ENCODE results near the gene WASF3. TPM values are rescaled to one million over a fixed set of nuclear protein-coding genes. Genes with fewer than 3 reads are reported as not detected.

Gene WASF3
- total RNA-seq, 1 donor from 2014 or later: not detected

DNA sequence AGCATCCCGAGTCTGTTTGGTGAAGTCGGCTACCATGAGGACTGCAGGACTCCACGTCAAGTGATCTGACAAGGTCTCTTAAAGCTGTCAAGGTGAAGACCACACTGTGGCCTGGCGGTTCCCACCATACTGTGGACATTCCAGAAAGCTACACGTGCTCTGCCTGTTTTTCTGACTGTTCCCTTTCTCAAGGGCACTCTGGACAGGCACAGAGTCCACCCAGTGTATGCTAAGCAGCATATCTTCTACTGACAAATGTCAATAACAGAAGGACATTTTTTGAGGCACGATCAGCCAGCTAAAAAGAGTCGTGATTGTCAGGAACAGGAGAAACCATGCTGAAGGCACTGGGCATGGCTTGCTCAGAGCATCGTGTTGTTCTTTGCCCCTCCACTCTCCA lies 12.8 kb upstream of the WASF3 start:
- intact Hi-C loops (cut with micrococcal nuclease): no loop called here

DNA sequence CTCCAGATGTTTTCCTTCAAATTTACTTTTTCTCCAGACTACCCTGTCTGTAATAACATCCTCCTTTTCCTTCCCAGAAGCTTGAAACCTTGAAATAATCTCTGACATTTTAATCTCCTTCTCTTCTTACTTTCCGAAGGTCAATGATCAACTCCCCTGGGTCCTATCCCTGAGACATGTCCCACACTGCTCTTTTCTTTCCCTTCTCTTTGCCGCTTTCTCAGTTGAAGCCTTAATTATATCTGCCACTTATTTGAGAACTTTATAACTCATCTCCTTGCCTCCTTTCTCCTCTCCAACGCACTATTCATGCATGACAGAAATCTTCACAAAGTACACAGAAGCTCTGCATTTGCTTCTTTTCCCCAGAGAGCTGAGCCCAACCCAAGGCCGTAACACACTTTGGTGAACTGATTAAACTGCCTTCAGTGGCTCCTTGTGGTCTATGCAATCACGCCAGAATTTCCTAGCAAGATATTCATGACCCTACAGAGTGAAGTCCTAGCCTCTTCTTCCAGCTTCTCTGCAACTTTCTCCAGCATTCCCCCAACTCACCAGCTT lies 9.2 kb upstream of the WASF3 start:
- intact Hi-C loops (cut with micrococcal nuclease): no loop called here

- intact Hi-C loops (cut with micrococcal nuclease): no loop called here
Observed at GRCh38 chr13:26549713-26550112, 7.8 kb upstream of the WASF3 start.

GRCh38 chr13:26551255-26551860 lies 6.1 kb upstream of the WASF3 start:
- intact Hi-C loops (cut with micrococcal nuclease): no loop called here

DNA sequence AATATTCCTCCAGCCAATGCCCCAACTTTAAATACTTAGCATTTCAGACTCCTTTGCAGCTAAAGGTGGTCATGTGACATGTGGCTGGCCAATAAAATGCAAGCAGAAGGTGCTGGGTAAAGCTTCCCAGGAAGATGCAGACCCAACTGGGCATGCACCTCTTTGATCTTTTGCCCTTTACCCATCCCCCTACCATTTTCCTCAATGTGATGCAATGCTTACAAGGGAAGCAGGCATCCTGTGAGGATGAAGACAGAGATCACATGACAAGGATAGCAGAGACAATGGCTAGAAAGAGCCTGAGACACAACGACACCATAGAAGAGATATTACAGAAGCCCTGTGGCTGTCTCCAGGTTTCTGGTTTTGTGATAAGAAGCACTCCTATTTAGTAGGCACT lies 2.1 kb upstream of the WASF3 start:
- intact Hi-C loops (cut with micrococcal nuclease): no loop called here

DNA sequence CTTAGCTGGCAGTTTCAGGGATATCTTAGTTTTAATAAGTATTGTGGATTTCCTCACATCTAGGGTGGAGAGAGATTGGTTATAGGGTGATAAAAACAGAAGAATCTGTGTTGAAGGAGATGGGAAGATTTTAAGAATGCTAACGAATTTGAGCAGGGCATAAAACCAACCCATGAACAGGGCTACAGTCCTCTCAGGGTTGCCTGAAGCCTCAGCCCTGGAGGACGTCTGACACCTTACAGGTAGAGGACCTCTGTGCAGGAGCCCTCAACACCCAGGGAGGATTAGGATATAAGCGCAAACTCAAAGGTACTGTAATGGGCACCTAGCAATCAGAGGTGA lies 461 bp upstream of the WASF3 start:
- intact Hi-C loops (cut with micrococcal nuclease): no loop called here

DNA sequence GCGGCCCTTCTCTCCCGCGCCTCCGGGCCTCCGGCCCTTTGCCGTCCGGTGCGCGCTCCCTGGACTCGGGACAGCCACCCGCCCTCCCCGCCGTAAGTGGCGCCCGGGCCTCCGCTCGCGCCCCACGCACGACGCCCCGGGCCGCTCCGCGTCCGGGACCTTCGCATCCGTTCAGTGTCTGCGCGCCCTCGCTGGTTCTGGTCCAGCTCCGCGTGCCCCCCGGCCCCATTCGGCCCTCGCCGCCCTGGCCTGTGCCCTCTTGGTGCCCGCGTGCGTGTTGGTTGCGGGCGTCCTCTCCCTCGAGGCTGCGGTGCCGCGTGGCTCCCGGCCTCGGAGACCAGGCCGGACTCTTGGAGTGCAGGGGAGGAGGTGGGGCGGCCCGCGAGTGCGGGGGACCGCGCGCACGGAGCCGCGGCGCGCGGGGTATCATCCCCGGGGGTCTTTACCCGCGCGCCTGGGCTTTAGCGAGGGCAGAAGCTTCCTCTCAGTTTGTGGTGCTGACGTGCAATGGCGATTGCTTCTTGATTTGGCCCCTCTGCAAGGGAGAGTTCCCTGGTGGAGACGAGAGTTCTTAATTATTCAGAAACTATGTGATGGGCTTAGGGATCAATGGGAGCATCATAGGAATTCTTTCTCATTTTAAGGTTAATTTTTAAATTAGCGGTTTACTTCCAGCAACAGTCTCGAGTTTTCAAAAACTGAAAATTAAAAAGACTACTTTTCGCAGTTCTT lies 757 bp downstream of the WASF3 start:
- intact Hi-C loops (cut with micrococcal nuclease): no loop called here

GRCh38 chr13:26558987-26559386 lies 1.5 kb downstream of the WASF3 start:
- intact Hi-C loops (cut with micrococcal nuclease): no loop called here

DNA sequence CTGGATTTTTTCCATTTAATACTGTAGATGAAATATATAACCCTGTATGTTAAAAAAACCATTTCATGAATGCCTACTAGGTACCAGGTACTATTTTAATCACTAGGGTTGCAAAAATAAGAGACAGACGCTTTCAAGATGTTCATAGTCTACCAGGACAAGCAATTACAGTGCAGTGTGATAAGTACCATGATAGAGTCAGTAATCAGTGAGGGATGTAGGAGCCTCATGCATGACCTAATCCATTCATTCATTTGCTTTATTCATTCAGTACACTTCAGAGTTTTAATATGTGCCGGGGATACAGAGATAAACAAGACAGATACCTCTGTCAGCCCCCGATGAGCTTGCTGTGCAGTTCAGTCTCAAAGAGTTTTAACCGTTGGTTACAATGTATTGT lies 3.0 kb downstream of the WASF3 start:
- intact Hi-C loops (cut with micrococcal nuclease): no loop called here

DNA sequence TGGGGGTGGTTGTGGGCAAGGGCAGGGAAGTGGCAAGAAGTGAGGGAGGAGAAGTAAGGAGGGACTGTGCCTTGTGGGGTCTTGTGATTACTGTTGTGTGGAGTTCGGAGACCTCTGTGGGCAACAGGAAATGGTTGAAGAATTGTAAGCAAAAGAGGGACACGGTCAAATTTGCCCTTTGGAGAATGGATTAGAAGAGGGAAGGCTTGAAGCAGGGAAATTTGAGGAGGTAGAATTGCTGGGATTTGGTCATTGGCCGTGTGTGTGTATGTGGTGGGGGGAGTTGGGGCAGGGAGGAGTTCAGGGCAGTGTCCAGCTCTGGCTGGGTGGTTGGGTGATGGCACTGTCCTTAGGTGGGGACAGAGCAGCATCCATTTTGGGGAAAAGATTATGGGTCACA lies 3.6 kb downstream of the WASF3 start:
- intact Hi-C loops (cut with micrococcal nuclease): no loop called here

GRCh38 chr13:26561651-26562511 lies 4.4 kb downstream of the WASF3 start:
- intact Hi-C loops (cut with micrococcal nuclease): no loop called here

DNA sequence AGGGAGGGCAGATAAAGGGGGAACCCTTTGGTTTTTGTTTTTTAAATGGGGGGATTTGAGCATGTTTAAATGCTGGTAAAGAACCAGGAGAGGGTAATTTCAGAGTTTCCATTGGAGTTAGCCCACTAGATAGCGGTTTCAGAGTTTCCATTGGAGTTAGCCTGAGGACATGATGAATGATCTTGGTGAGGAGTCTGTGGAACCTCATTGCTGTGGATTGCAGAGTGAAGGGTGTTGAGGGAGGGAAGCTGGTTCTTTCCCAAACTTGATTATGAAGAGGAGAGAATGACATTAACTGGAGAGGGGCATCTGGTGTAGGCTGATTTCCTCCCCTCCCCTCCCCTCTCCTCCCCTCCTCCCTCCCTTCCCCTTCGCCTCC lies 5.0 kb downstream of the WASF3 start:
- intact Hi-C loops (cut with micrococcal nuclease): no loop called here

GRCh38 chr13:26563713-26564112 lies 6.2 kb downstream of the WASF3 start:
- intact Hi-C loops (cut with micrococcal nuclease): no loop called here

DNA sequence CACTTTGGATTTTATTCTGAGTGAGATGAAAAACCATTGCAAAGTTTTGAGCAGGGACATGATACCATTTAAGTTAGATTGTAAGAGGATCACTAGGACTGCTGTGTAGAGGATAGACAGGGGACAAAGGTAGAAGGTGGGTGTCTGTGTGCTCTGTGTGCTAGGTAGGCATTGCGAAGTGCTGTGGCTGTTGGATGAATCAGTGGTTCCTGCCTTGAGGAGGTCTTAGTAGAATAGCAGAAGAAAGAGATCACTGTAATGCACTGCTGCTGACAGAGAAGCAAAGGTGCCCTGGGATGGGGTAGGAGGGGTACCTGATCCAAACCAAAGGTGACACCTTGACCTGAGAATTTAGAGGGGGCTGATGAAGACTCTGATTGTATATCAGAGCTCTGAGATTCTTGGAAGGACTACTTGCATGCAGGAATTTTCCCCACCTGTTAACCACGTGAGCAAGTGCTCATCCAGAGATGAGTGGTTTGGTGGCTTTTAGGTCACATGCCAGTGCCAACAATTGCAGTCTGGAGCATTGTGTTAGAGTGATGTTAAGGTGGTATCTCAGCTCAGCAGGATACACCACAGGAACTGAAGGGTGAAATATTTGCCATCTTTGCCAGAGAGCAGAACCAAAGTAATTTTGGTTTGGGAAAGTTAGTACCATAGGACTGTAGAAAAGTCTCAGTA lies 10.8 kb downstream of the WASF3 start:
- intact Hi-C loops (cut with micrococcal nuclease): no loop called here

DNA sequence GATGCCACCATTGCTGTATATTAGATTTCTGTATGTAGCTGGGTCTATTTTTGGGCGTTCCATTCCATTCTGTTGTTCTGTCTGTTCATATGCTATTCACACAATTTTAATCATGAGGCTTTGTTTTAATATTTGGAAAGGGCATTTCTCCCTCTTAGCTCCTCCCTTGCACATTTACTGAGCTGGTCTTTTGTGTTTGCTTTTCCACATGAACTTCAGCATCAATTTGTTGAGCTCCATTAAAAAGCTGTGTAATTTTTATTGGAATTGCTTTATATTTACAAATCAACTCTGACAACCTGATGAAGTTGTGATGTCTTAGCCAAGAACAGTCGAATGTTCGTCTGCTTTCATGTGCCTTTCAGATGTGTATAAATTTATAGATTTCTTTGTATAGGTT lies 14.0 kb downstream of the WASF3 start:
- intact Hi-C loops (cut with micrococcal nuclease): no loop called here

DNA sequence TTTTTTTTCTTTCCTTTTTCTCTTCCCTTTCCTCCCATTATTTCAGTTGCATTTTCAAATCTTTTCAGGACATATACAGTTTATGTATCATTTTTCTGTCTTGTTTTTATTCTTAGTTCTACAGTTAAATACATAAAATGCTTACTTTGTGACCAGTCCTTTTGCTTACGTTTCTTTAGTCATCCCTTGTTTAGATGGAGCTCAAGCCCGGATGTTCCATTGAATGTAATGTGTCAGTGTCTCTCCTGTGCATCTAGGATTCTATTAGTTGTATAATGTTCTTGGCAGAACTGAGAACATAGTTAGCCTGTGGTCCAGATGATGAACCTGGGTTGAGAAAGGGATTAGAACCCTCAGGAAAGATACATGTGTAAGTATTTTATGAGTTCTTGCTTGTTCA lies 17.8 kb downstream of the WASF3 start:
- intact Hi-C loops (cut with micrococcal nuclease): no loop called here

DNA sequence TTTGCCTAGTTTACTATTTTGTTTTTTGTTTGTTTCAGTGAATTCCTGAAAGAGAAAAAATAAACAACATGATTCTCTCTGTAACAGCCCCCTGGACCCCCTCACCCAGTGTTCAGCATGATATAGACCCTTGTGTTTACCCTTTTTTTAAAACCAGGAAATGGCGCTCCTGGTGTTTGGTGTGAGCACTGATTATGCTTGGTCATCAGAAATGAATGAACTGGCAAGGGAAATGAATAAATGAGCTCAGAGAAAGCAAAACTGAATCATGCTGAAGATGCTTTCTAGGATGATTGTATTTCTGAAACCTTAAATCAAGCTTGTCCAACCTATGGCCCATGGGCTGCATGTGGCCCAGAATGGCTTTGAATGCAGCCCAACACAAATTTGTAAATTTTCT lies 22.1 kb downstream of the WASF3 start:
- intact Hi-C loops (cut with micrococcal nuclease): no loop called here

DNA sequence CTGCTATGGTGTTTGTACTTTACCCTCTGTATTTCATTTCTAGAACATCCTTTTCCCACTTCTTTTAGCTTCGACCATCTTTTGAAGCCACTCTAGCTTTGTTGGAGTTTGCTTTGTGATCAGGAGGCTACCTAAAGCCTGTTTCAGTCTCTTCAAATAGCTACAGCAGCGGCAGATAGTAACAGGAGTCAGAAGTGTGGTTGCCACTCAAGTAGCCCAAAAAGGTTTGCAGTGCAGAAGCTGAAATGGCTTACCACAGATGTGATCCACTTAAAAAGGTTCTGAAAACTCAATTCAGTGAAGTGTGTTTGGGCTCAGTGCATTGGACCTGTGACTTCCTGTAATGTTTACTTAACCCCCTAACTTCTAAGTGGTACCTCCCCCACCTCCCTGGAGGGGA lies 26.2 kb downstream of the WASF3 start:
- intact Hi-C loops (cut with micrococcal nuclease): no loop called here

DNA sequence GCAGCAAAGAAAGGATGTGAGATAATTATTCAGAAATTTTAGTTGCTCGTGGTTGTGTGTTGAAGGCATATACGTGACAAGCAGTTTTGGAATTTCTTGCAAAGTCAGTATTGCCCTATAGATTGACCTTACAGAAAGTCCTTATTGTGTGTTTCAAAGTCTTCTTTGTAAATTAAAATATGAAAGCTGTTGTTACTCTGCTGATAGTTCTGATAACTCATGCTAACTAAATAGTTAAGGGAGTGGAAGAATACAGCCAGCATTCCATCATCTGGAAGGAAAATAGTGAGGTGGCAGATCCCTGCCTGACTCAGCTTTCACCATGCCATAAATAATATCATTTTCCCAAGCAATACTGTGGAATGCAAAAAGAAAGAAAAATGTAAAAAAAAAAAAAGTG lies 27.2 kb downstream of the WASF3 start:
- intact Hi-C loops (cut with micrococcal nuclease): no loop called here

GRCh38 chr13:26585136-26585535 lies 27.7 kb downstream of the WASF3 start:
- intact Hi-C loops (cut with micrococcal nuclease): no loop called here

DNA sequence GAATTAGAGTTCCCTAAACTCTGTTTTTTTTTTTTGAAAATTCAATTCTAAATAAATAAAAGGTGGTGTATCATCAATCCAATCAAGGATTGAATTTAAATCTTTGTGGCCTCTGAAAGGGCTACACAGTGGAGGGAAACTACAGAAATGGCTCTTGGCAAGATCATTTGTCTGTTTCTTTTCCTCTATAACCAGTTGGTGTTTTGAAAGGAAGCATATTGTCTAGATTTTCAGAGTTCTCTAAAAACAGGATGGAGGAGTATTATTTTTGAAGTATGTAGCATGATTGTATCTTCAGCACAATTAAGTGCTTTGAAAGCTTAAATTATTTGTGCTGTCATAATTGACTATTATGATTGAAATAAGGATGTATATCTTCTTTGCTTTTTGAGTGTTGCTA lies 29.8 kb downstream of the WASF3 start:
- intact Hi-C loops (cut with micrococcal nuclease): no loop called here

- intact Hi-C loops (cut with micrococcal nuclease): no loop called here
Observed at GRCh38 chr13:26589226-26589625, 31.7 kb downstream of the WASF3 start.

Data from T-helper 1 cell treated with Interleukin-12 subunit alpha and Interleukin-12 subunit beta and Interleukin-4 antibody, amounts not matched to agents 30 ng/mL and 1 ng/mL, for 36 hours (primary cell).